ENCODE measurements around the gene BAIAP2L2.

GRCh38 chr22:38062791-38063190, 47.7 kb downstream of the BAIAP2L2 start:
- no peak for TF ChIP-seq FOXA1 (IDR thresholded peaks at IDR 0.05)
- TF ChIP-seq, protein P1, sequence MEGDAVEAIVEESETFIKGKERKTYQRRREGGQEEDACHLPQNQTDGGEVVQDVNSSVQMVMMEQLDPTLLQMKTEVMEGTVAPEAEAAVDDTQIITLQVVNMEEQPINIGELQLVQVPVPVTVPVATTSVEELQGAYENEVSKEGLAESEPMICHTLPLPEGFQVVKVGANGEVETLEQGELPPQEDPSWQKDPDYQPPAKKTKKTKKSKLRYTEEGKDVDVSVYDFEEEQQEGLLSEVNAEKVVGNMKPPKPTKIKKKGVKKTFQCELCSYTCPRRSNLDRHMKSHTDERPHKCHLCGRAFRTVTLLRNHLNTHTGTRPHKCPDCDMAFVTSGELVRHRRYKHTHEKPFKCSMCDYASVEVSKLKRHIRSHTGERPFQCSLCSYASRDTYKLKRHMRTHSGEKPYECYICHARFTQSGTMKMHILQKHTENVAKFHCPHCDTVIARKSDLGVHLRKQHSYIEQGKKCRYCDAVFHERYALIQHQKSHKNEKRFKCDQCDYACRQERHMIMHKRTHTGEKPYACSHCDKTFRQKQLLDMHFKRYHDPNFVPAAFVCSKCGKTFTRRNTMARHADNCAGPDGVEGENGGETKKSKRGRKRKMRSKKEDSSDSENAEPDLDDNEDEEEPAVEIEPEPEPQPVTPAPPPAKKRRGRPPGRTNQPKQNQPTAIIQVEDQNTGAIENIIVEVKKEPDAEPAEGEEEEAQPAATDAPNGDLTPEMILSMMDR (IDR thresholded peaks at IDR 0.05; ENCODE audit: low read depth, low read length, missing input control), result no peak
- no peak for TF ChIP-seq RAD21 (IDR thresholded peaks at IDR 0.05)
- no peak for TF ChIP-seq SP1 (IDR thresholded peaks at IDR 0.05)
- no peak for TF ChIP-seq TAF1 (conservative IDR thresholded peaks at IDR 0.05)
